PC-9 (cell line): ENCODE measurements around the gene FES.

Experiments used
- EZH2 ChIP-seq: fragments of 200-600 bp; sonication (generic); IDR thresholded peaks from 2 replicates; pipeline ENCODE4 v1.8.0; 2017; ENCODE audit warnings: antibody characterized with exemption, low read depth
- TF ChIP-seq, protein P1 (sequence below): fragments of 200-600 bp; sonication (generic); conservative IDR thresholded peaks from 2 replicates; pipeline ENCODE4 v1.6.1; 2017; ENCODE audit warnings: mixed run types, antibody characterized with exemption, mild to moderate bottlenecking, moderate library complexity

DNA sequence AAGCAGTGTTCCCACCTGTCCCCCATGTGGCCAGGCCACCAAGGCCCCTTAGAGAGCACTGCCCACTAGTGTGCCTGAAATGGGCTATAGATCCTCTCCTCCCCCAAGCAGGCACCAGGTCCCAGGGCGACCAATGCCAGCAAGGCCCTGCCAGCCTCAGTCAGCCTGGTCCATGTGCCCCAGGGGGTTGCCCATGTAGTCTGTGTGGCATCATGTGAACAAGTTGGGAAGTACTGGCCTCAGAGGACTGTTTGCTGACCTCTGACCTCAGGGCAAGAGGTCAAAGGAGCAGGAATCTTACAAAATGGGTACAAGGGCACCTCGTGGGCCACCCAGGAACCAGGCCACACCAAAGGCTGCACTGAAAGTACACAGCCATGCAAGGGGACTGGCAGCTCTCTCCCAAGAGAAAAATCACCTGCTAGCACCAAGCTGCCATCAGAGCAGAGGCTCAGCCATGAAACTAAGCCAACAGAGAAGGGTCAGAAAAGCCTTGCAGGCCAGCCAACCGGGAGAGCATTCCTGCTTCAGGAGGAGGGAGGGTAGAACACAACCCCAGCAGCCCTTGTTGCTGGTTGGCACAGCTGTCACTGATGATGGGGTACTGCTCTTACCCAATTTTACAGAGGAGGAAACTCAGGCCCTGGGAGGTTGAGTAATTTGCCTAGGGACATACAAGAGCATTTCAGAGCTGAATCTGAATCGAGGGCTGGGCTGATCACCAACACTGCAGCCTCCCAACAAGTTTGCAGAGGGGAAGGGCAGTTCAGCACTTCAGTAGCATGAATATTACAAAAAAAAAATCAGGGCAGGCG, 21.1 kb upstream of the FES start:
- TF ChIP-seq, protein P1, sequence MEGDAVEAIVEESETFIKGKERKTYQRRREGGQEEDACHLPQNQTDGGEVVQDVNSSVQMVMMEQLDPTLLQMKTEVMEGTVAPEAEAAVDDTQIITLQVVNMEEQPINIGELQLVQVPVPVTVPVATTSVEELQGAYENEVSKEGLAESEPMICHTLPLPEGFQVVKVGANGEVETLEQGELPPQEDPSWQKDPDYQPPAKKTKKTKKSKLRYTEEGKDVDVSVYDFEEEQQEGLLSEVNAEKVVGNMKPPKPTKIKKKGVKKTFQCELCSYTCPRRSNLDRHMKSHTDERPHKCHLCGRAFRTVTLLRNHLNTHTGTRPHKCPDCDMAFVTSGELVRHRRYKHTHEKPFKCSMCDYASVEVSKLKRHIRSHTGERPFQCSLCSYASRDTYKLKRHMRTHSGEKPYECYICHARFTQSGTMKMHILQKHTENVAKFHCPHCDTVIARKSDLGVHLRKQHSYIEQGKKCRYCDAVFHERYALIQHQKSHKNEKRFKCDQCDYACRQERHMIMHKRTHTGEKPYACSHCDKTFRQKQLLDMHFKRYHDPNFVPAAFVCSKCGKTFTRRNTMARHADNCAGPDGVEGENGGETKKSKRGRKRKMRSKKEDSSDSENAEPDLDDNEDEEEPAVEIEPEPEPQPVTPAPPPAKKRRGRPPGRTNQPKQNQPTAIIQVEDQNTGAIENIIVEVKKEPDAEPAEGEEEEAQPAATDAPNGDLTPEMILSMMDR: no peak
- no peak for TF ChIP-seq EZH2
